ENCODE results near the gene ABITRAM.
"Not testable (repeated sequence)": the region's sequence is repeated elsewhere in the genome, so short reads cannot be mapped to it uniquely, and the experiment has no call there.

Gene ABITRAM

DNA sequence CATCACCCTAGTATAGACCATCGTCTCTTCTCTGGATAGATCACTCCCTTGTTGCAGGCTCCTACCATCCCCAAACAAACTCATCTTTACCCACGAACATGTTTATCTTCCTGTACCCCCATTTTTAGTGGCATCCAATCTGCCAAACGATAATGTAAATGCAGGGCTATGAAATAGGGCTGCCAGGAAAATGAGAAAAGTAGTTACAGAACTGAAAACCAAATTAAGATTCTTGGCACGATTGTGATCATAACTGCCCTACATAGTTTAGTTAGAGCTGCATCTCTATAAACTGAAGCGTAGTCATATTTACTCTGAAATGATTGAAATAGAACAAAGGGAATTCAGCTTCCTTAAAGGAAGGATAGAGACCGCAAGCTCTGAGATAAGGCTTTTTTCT is 26.1 kb downstream of the ABITRAM start:
- Histone ChIP-seq H3K4me3 (ENCODE audit: low read length) (no peak overlapping the region), H3K9me3 (ENCODE audit: insufficient read depth, low read length) (no peaks in the 10 kb centered on the region), H3K4me2 (ENCODE audit: low read length) (no peak overlapping the region), H3K27ac (ENCODE audit: low read length) (no peak overlapping the region), H3K36me3 (replicated peaks; ENCODE audit: low read depth, low read length) (no peaks in the 10 kb centered on the region), H3K4me1 (ENCODE audit: low read length) (no peaks in the 10 kb centered on the region), H3K79me2 (ENCODE audit: low read length) (no peaks in the 10 kb centered on the region), H3K27me3 (ENCODE audit: low read depth, low read length) (no peaks in the 10 kb centered on the region), H4K20me1 (ENCODE audit: insufficient read depth, low read length) (no peaks in the 10 kb centered on the region), H2AFZ (ENCODE audit: low read depth, low read length) (no peak overlapping the region), H3K9ac (ENCODE audit: low read length) (no peak overlapping the region)
- TF ChIP-seq, protein P1, sequence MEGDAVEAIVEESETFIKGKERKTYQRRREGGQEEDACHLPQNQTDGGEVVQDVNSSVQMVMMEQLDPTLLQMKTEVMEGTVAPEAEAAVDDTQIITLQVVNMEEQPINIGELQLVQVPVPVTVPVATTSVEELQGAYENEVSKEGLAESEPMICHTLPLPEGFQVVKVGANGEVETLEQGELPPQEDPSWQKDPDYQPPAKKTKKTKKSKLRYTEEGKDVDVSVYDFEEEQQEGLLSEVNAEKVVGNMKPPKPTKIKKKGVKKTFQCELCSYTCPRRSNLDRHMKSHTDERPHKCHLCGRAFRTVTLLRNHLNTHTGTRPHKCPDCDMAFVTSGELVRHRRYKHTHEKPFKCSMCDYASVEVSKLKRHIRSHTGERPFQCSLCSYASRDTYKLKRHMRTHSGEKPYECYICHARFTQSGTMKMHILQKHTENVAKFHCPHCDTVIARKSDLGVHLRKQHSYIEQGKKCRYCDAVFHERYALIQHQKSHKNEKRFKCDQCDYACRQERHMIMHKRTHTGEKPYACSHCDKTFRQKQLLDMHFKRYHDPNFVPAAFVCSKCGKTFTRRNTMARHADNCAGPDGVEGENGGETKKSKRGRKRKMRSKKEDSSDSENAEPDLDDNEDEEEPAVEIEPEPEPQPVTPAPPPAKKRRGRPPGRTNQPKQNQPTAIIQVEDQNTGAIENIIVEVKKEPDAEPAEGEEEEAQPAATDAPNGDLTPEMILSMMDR (IDR thresholded peaks at IDR 0.05; ENCODE audit: low read depth, low read length), result no peak
- TF ChIP-seq EZH2phosphoT487 (IDR thresholded peaks at IDR 0.05; ENCODE audit: low read depth), result no peak

DNA sequence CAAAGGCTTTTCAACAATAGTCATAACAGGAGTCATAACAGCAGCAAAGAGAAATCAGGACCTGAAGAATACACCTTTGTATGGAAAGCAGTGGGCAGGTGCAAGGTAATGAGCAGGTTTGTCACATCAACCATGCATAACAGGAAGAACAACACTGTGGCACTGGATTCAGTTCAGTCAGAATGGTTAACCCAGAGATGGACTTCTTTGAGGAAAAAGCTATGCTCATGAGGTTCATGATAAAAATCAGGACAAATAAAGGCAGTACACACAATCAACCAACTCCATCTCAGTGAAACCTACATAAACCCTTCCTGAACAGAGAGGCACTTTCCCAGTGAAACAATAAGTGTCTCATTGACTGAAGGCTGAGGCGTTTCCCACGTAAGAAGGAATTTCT is 27.0 kb downstream of the ABITRAM start:
- H3K4me1 ChIP-seq (ENCODE audit: low read length), result no peaks in the 10 kb centered on the region
- H3K27me3 ChIP-seq (ENCODE audit: low read depth, low read length), result no peaks in the 10 kb centered on the region
- H3K4me3 ChIP-seq (ENCODE audit: low read length), result no peak overlapping the region
- H4K20me1 ChIP-seq (ENCODE audit: insufficient read depth, low read length), result no peaks in the 10 kb centered on the region
- H3K27ac ChIP-seq (ENCODE audit: low read length), result no peak overlapping the region
- no peaks in the 10 kb centered on the region for H3K36me3 ChIP-seq (replicated peaks; ENCODE audit: low read depth, low read length)
- no peaks in the 10 kb centered on the region for H3K9me3 ChIP-seq (ENCODE audit: insufficient read depth, low read length)
- H3K79me2 ChIP-seq (ENCODE audit: low read length), result no peaks in the 10 kb centered on the region
- no peak overlapping the region for H3K4me2 ChIP-seq (ENCODE audit: low read length)
- H3K9ac ChIP-seq (ENCODE audit: low read length), result no peak overlapping the region
- TF ChIP-seq, protein P1 (IDR thresholded peaks at IDR 0.05; ENCODE audit: low read depth, low read length), result no peak
- TF ChIP-seq EZH2phosphoT487 (IDR thresholded peaks at IDR 0.05; ENCODE audit: low read depth), result no peak
- no peak overlapping the region for H2AFZ ChIP-seq (ENCODE audit: low read depth, low read length)

DNA sequence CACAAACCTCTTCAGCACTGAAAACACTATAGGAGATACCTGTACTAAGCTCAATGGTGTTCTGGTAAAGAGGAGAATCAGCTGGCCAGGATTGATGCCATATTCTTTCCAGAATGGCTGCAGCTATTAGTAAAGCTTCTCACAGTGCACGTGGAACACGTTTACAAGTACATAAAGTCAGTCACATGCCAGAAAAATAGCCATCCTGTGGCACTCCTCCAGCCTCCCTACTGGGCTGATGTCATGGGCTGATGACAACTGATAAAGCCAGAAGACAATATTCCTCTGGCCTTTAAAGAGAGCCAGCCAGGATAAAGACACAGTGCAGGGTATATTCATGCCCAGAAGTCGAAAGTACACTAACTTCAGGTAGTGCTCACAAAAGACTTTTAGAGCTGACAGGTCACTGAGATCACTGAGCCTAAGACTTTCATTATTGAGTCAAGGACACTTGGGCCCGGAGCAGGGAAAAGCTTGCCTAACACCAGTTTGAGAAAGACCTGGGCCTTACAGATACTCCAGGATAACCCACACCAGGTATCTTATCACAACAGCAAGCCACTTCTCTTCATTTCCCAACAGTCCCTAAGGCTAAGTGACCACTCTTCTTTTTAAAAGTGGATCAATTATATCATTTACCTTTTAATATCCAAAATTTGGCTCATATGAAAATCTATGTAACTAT is 29.4 kb downstream of the ABITRAM start:
- H2AFZ ChIP-seq (ENCODE audit: low read depth, low read length), result no peak overlapping the region
- H3K4me1 ChIP-seq (ENCODE audit: low read length), result no peaks in the 10 kb centered on the region
- no peaks in the 10 kb centered on the region for H3K36me3 ChIP-seq (replicated peaks; ENCODE audit: low read depth, low read length)
- no peaks in the 10 kb centered on the region for H3K79me2 ChIP-seq (ENCODE audit: low read length)
- no peak overlapping the region for H3K4me2 ChIP-seq (ENCODE audit: low read length)
- TF ChIP-seq, protein P1 (IDR thresholded peaks at IDR 0.05; ENCODE audit: low read depth, low read length), result no peak
- no peak for TF ChIP-seq EZH2phosphoT487 (IDR thresholded peaks at IDR 0.05; ENCODE audit: low read depth)
- no peak overlapping the region for H3K9ac ChIP-seq (ENCODE audit: low read length)
- no peak overlapping the region for H3K27ac ChIP-seq (ENCODE audit: low read length)
- H3K4me3 ChIP-seq (ENCODE audit: low read length), result no peak overlapping the region
- no peaks in the 10 kb centered on the region for H3K9me3 ChIP-seq (ENCODE audit: insufficient read depth, low read length)
- H3K27me3 ChIP-seq (ENCODE audit: low read depth, low read length), result no peaks in the 10 kb centered on the region
- no peaks in the 10 kb centered on the region for H4K20me1 ChIP-seq (ENCODE audit: insufficient read depth, low read length)

DNA sequence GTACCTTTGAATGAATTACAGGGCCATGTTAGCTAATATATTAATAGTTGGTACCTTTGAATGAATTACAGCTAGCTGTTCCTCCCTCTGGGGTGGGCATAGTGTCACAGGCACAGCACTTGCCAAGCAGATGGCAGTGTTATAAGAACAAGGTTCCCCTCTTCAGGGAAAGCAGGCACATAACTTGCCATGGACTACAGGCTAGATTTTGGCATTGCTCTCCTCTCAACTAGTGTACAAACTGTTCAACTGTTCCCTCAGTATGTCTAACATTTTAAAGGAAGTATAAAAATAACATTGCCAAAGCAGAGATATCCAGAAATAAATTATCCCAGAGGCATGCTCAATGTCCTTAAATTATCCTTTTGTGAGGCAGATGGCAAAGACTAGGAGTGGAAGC is 33.7 kb downstream of the ABITRAM start:
- H4K20me1 ChIP-seq (ENCODE audit: insufficient read depth, low read length), result no peaks in the 10 kb centered on the region
- H3K27ac ChIP-seq (ENCODE audit: low read length), result no peak overlapping the region
- H3K79me2 ChIP-seq (ENCODE audit: low read length), result no peaks in the 10 kb centered on the region
- H3K4me3 ChIP-seq (ENCODE audit: low read length), result no peak overlapping the region
- peaks cover 8% of the 10 kb centered on the region; the same call in 1 of the 2 replicates for H3K9me3 ChIP-seq (ENCODE audit: insufficient read depth, low read length)
- no peak overlapping the region for H3K9ac ChIP-seq (ENCODE audit: low read length)
- no peaks in the 10 kb centered on the region for H3K27me3 ChIP-seq (ENCODE audit: low read depth, low read length)
- H3K4me2 ChIP-seq (ENCODE audit: low read length), result no peak overlapping the region
- H3K36me3 ChIP-seq (replicated peaks; ENCODE audit: low read depth, low read length), result peaks cover 26% of the 10 kb centered on the region
- H2AFZ ChIP-seq (ENCODE audit: low read depth, low read length), result no peak overlapping the region
- no peak for TF ChIP-seq EZH2phosphoT487 (IDR thresholded peaks at IDR 0.05; ENCODE audit: low read depth)
- TF ChIP-seq, protein P1 (IDR thresholded peaks at IDR 0.05; ENCODE audit: low read depth, low read length), result no peak
- no peaks in the 10 kb centered on the region for H3K4me1 ChIP-seq (ENCODE audit: low read length)

DNA sequence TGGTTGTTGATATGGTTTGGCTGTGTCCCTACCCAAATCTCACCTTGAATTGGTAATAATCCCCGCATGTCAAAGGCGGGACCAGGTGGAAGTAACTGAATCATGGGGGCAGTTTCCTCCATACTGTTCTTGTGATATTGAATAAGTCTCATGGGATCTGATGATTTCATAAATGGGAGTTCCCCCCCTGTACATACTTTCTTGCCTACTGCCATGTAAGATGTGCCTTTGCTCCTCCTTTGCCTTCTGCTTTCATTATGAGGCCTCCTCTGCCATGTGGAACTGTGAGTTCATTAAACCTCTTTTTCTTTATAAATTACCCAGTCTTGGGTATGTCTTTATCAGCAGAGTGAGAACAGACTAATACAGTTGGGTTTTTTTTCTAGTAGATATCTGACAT is 37.2 kb downstream of the ABITRAM start:
- not testable (repeated sequence) for H4K20me1 ChIP-seq (ENCODE audit: insufficient read depth, low read length); H3K79me2 ChIP-seq (ENCODE audit: low read length); H3K9ac ChIP-seq (ENCODE audit: low read length); H2AFZ ChIP-seq (ENCODE audit: low read depth, low read length); H3K4me2 ChIP-seq (ENCODE audit: low read length); H3K4me3 ChIP-seq (ENCODE audit: low read length); H3K4me1 ChIP-seq (ENCODE audit: low read length); H3K27ac ChIP-seq (ENCODE audit: low read length); H3K27me3 ChIP-seq (ENCODE audit: low read depth, low read length); H3K9me3 ChIP-seq (ENCODE audit: insufficient read depth, low read length)
- H3K36me3 ChIP-seq (replicated peaks; ENCODE audit: low read depth, low read length), result peaks cover 26% of the 10 kb centered on the region
